H1 (cell line): ENCODE results near the gene GABRR1. TPM values are rescaled to one million over a fixed set of nuclear protein-coding genes. Genes with fewer than 3 reads are reported as not detected.

Source experiments
- CTCF ChIA-PET: fragments of 300-600 bp; sonication (Branson Sonifier 250); formaldehyde crosslinking; loops from one replicate; lab custom pipeline; 2021; ENCODE audit not compliant: partially characterized antibody; lab: Charles Lee
- POLR2A ChIA-PET: fragments of 300-600 bp; sonication (Branson Sonifier 250); formaldehyde crosslinking; loops from one replicate; lab custom pipeline; 2021; ENCODE audit warnings: inconsistent platforms; ENCODE audit not compliant: partially characterized antibody; lab: Charles Lee
- DNase-seq, 2 experiments: peaks; one replicate each; pipeline versions ENCODE4 v3.0.0 to v3.0.0-alpha.2; 2010 to 2022; ENCODE audit warnings: low spot score in 2 of 2, low read depth in 1 of 2, mixed read lengths in 1 of 2
- FAIRE-seq: peaks from 2 replicates; lab custom pipeline; 2011; peaks lifted over from hg19 to GRCh38; lab: Jason Lieb, UNC
- H2AFZ ChIP-seq: 2 replicates; pipeline ENCODE4 v1.8.1; 2012; ENCODE audit warnings: low read length, inconsistent platforms
- H2AK5ac ChIP-seq: 2 replicates; pipeline ENCODE4 v1.6.1; 2013; ENCODE audit warnings: low read depth, low read length
- H2BK120ac ChIP-seq: replicated peaks from 2 replicates; pipeline ENCODE3; 2013; ENCODE audit warnings: low read depth, low read length, inconsistent platforms
- H2BK12ac ChIP-seq: 2 replicates; pipeline ENCODE4 v1.6.1; 2013; ENCODE audit warnings: low read depth, low read length
- H2BK15ac ChIP-seq: 2 replicates; pipeline ENCODE4 v1.6.1; 2013; ENCODE audit warnings: low read length
- H2BK20ac ChIP-seq: 2 replicates; pipeline ENCODE4 v1.6.1; 2013; ENCODE audit warnings: low read length
- H2BK5ac ChIP-seq: 2 replicates; pipeline ENCODE4 v1.6.1; 2013; ENCODE audit warnings: low read depth, low read length
- H3K14ac ChIP-seq: 2 replicates; pipeline ENCODE4 v1.6.1; 2013; ENCODE audit warnings: inconsistent platforms; ENCODE audit not compliant: insufficient read length
- H3K18ac ChIP-seq: 2 replicates; pipeline ENCODE4 v1.6.1; 2013; ENCODE audit warnings: low read length; ENCODE audit errors: extremely low read depth
- H3K23ac ChIP-seq: 2 replicates; pipeline ENCODE4 v1.6.1; 2013; ENCODE audit warnings: inconsistent platforms; ENCODE audit not compliant: insufficient read length
- H3K23me2 ChIP-seq: 2 replicates; pipeline ENCODE4 v1.6.1; 2013; ENCODE audit warnings: low read depth, low read length
- H3K27ac ChIP-seq: 2 replicates; pipeline ENCODE4 v1.6.1; 2011; ENCODE audit warnings: low read depth, low read length, inconsistent platforms
- H3K27me3 ChIP-seq, 4 experiments: replicated peaks in 1 of 4; 1 replicate in 1 of 4; 2 replicates in 3 of 4; pipeline versions ENCODE4 v1.6.1 to v1.8.1; 2011 to 2013; ENCODE audit warnings: low read length in 3 of 4, mild to moderate bottlenecking in 3 of 4, inconsistent platforms in 2 of 4, mixed read lengths in 2 of 4, moderate library complexity in 1 of 4; ENCODE audit not compliant: control insufficient read depth in 3 of 4, insufficient read depth in 3 of 4; ENCODE audit errors: extremely low read depth in 1 of 4
- H3K36me3 ChIP-seq, 4 experiments: 2 replicates each; pipeline versions ENCODE4 v1.6.1 to v1.8.1; 2011 to 2013; ENCODE audit warnings: mild to moderate bottlenecking in 4 of 4, low read length in 3 of 4, moderate library complexity in 2 of 4, control low read depth in 1 of 4, inconsistent platforms in 1 of 4; ENCODE audit not compliant: insufficient read depth in 4 of 4, control insufficient read depth in 2 of 4
- H3K4ac ChIP-seq: replicated peaks from 2 replicates; pipeline ENCODE3; 2013; ENCODE audit warnings: low read length, low read depth, mixed read lengths, inconsistent platforms; ENCODE audit not compliant: insufficient read length
- H3K4me1 ChIP-seq, 4 experiments: replicated peaks in 1 of 4; 1 replicate in 1 of 4; 2 replicates in 3 of 4; pipeline versions ENCODE4 v1.6.1 to v1.8.1; 2011 to 2013; ENCODE audit warnings: low read length in 3 of 4, inconsistent platforms in 2 of 4, mixed read lengths in 1 of 4; ENCODE audit not compliant: insufficient read depth in 4 of 4, control insufficient read depth in 3 of 4
- H3K4me2 ChIP-seq, 2 experiments: 2 replicates each; pipeline versions ENCODE4 v1.6.1 to v1.8.1; 2011 to 2013; ENCODE audit warnings: low read depth in 2 of 2, low read length in 2 of 2, control low read depth in 1 of 2, inconsistent platforms in 1 of 2, mild to moderate bottlenecking in 1 of 2; ENCODE audit not compliant: insufficient read depth in 1 of 2
- H3K4me3 ChIP-seq, 4 experiments: fragments of 200-600, 300-600 bp in 1 of 4; sonication (generic), shearing (Covaris generic), sonication (Bioruptor Twin) in 1 of 4; 2 replicates each; pipeline versions ENCODE4 v1.5.1 to v1.8.1; 2011 to 2016; ENCODE audit warnings: low read length in 4 of 4, low read depth in 3 of 4, control low read depth in 2 of 4, inconsistent platforms in 2 of 4, mild to moderate bottlenecking in 2 of 4, mixed read lengths in 1 of 4, moderate library complexity in 1 of 4; ENCODE audit not compliant: insufficient read depth in 2 of 4; ENCODE audit errors: extremely low read depth in 1 of 4
- H3K56ac ChIP-seq: replicated peaks from 2 replicates; pipeline ENCODE3; 2013; ENCODE audit warnings: low read depth, mild to moderate bottlenecking, mixed read lengths, low read length, inconsistent platforms; ENCODE audit not compliant: insufficient read length
- H3K79me1 ChIP-seq: 2 replicates; pipeline ENCODE4 v1.6.1; 2013; ENCODE audit warnings: low read depth, low read length, control low read depth
- H3K79me2 ChIP-seq, 2 experiments: 2 replicates each; pipeline versions ENCODE4 v1.6.1 to v1.8.1; 2012 to 2013; ENCODE audit warnings: low read length in 2 of 2, mild to moderate bottlenecking in 2 of 2, inconsistent platforms in 1 of 2; ENCODE audit not compliant: insufficient read depth in 2 of 2, control insufficient read depth in 1 of 2
- H3K9ac ChIP-seq, 4 experiments: replicated peaks in 1 of 4; 1 replicate in 1 of 4; 2 replicates in 3 of 4; pipeline versions ENCODE4 v1.6.1 to v1.8.1; 2011 to 2013; ENCODE audit warnings: low read depth in 3 of 4, low read length in 3 of 4, control low read depth in 2 of 4, mild to moderate bottlenecking in 2 of 4, moderate library complexity in 2 of 4, inconsistent platforms in 1 of 4; ENCODE audit errors: extremely low read depth in 1 of 4
- H3K9me3 ChIP-seq, 2 experiments: 2 replicates each; pipeline versions ENCODE4 v1.6.1 to v1.8.1; 2012 to 2013; ENCODE audit warnings: mild to moderate bottlenecking in 2 of 2, moderate library complexity in 2 of 2, control low read depth in 1 of 2, inconsistent platforms in 1 of 2, low read depth in 1 of 2, low read length in 1 of 2, mixed read lengths in 1 of 2; ENCODE audit not compliant: insufficient read depth in 2 of 2
- H4K20me1 ChIP-seq, 2 experiments: replicated peaks in 1 of 2; 2 replicates each; pipeline versions ENCODE3 to v1.8.1; 2011 to 2013; ENCODE audit warnings: inconsistent platforms in 2 of 2, low read length in 2 of 2, mild to moderate bottlenecking in 1 of 2; ENCODE audit not compliant: insufficient read depth in 2 of 2, control insufficient read depth in 1 of 2
- H4K5ac ChIP-seq: 2 replicates; pipeline ENCODE4 v1.6.1; 2013; ENCODE audit warnings: low read length, low read depth, mixed read lengths, inconsistent platforms; ENCODE audit not compliant: insufficient read length
- H4K8ac ChIP-seq: 2 replicates; pipeline ENCODE4 v1.8.0; 2013; ENCODE audit warnings: mild to moderate bottlenecking, moderate library complexity, low read length, inconsistent platforms; ENCODE audit not compliant: insufficient read depth; ENCODE audit errors: extremely low read depth
- H4K91ac ChIP-seq: replicated peaks from 2 replicates; pipeline ENCODE3; 2013; ENCODE audit warnings: low read length, mixed read lengths, inconsistent platforms; ENCODE audit not compliant: insufficient read length
- BRCA1 ChIP-seq: IDR thresholded peaks from 2 replicates; pipeline ENCODE4 v1.6.1; 2012; ENCODE audit warnings: low read depth, low read length, improper control_type of control experiment
- CREB1 ChIP-seq: IDR thresholded peaks from 2 replicates; pipeline ENCODE4 v1.6.1; 2012; ENCODE audit warnings: inconsistent platforms
- EZH2 ChIP-seq: fragments of 200-600 bp; sonication (generic); IDR thresholded peaks from 2 replicates; pipeline ENCODE4 v1.7.1; 2012; ENCODE audit warnings: low read depth, mild to moderate bottlenecking, moderate library complexity, low read length, inconsistent platforms; ENCODE audit not compliant: severe bottlenecking
- GTF2F1 ChIP-seq: IDR thresholded peaks from 2 replicates; pipeline ENCODE4 v1.6.1; 2012; ENCODE audit warnings: low read depth, low read length, improper control_type of control experiment, borderline replicate concordance
- JUN ChIP-seq: IDR thresholded peaks from 2 replicates; pipeline ENCODE4 v1.6.1; 2011; ENCODE audit warnings: low read depth, mild to moderate bottlenecking, improper control_type of control experiment, low read length
- KDM4A ChIP-seq: IDR thresholded peaks from one replicate; pipeline ENCODE4 v1.7.1; 2012; ENCODE audit warnings: low read depth, mild to moderate bottlenecking, moderate library complexity, low read length, inconsistent platforms; ENCODE audit not compliant: severe bottlenecking
- PHF8 ChIP-seq: fragments of 200-600 bp; sonication (generic); conservative IDR thresholded peaks from 2 replicates; pipeline ENCODE4 v1.7.1; 2012; ENCODE audit warnings: low read depth, mild to moderate bottlenecking, inconsistent platforms, low read length, moderate library complexity
- RAD21 ChIP-seq, 2 experiments: IDR thresholded peaks in 1 of 2; conservative IDR thresholded peaks in 1 of 2; 2 replicates each; pipeline ENCODE4 v1.6.1; 2011; ENCODE audit warnings: low read depth in 2 of 2, low read length in 2 of 2, improper control_type of control experiment in 1 of 2, inconsistent platforms in 1 of 2, mild to moderate bottlenecking in 1 of 2, moderate library complexity in 1 of 2
- RXRA ChIP-seq: IDR thresholded peaks from 2 replicates; pipeline ENCODE4 v1.6.1; 2011; ENCODE audit warnings: low read depth, mild to moderate bottlenecking, low read length, moderate library complexity; ENCODE audit not compliant: insufficient read depth
- SAP30 ChIP-seq: fragments of 300-600 bp; sonication (generic); IDR thresholded peaks from 2 replicates; pipeline ENCODE4 v1.7.1; 2012; ENCODE audit warnings: low read length, moderate library complexity, mild to moderate bottlenecking, inconsistent platforms; ENCODE audit not compliant: insufficient read depth, insufficient replicate concordance
- SP1 ChIP-seq: IDR thresholded peaks from 2 replicates; pipeline ENCODE4 v1.6.1; 2011; ENCODE audit warnings: low read depth, low read length
- WGBS, 2 experiments: shearing (Covaris generic) in 1 of 2; methylation state at CpG; one replicate each; pipeline versions ENCODE4 v1.1.6 to v1.1.7; 2013 to 2015; ENCODE audit warnings: low lambda C conversion rate in 2 of 2, mixed read lengths in 2 of 2, inconsistent platforms in 1 of 2, low coverage in 1 of 2, missing lambda C conversion rate in 1 of 2; ENCODE audit not compliant: insufficient replicate concordance in 2 of 2, insufficient coverage in 1 of 2, insufficient read length in 1 of 2; ENCODE audit errors: extremely low coverage in 1 of 2, missing lambda C conversion rate in 1 of 2; 5-methylcytosine and 5-hydroxymethylcytosine counted together
- polyA plus RNA-seq, 7 experiments: library from polyadenylated mRNA; depleted of rRNA in 3 of 7; stranded (reverse) in 5 of 7; unstranded in 2 of 7; fragments of >200 nt in 5 of 7; fragments of 200-250 nt in 2 of 7; gene quantifications; 1 replicate in 5 of 7; 2 replicates in 1 of 7; 4 replicates in 1 of 7; pipeline versions ENCODE4 v1.2.1 to v1.2.3, GENCODE V29; 2011 to 2013; ENCODE audit warnings: missing spikeins in 2 of 7, mixed read lengths in 2 of 7
- total RNA-seq: library from RNA; stranded (reverse); fragmentation: NEBNext Ultra II Directional; extraction: Animal tissue kit (Norgen Biotek cat#: 25700); gene quantifications from 2 replicates; pipeline ENCODE4 v1.2.1, GENCODE V29; 2021
- TF ChIP-seq, protein P1 (sequence below): IDR thresholded peaks from 2 replicates; pipeline ENCODE4 v1.6.1; 2011; ENCODE audit warnings: low read length, improper control_type of control experiment

The GABRR1 gene
- total and polyA plus RNA-seq, 2 of the 8 experiments (the other 6 are each of a cell fraction or from before 2014, with no cell fraction given): 0.60 to 0.63 TPM

DNA sequence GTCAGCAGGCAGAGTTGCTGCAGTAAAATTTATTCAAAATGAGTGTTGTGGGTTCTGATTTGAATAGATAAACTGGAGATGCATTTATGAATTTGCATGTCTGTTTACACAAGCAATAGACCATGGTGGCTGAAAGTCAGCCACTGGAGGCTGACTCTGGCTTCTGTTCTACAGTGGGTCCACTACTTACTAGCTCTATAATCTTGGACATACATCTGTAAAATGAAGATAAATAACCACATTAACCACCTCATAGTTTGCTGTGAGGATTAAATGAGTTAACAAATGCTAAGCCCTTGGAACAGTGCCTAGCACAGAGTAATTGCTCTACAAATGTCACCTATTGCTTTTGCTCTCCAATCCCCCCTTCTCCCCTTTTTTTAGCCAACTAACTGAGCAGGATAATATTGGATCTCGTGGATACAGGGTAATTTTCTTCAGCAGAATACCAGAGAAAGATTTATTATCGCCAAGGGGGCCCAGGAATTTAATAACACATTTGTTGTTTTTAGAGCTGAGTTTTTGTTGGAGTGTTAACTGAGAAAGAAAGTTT, 72.7 kb downstream of the GABRR1 start:
- Histone ChIP-seq H3K23ac (no peak overlapping the region), H2BK12ac (no peak overlapping the region), H2BK120ac (no peak overlapping the region), H4K20me1 (no peaks in the 10 kb centered on the region), H3K4ac (no peak overlapping the region), H3K9ac (no peak overlapping the region), H3K18ac (no peak overlapping the region), H2BK15ac (no peak overlapping the region), H4K8ac (no peak overlapping the region), H2BK20ac (no peak overlapping the region), H2AK5ac (no peak overlapping the region), H3K36me3 (no peaks in the 10 kb centered on the region), H3K14ac (no peak overlapping the region), H3K9me3 (no peaks in the 10 kb centered on the region), H3K4me3 (no peak overlapping the region), H3K27me3 (peaks cover 7 to 34% (median 22%) of the 10 kb centered on the region in 4 experiments), H3K79me2 (no peaks in the 10 kb centered on the region), H3K4me2 (no peak overlapping the region), H4K91ac (no peak overlapping the region), H3K27ac (no peak overlapping the region), H3K79me1 (no peaks in the 10 kb centered on the region), H3K4me1 (peaks cover 0 to 3% (median 0%) of the 10 kb centered on the region in 4 experiments; a peak in 2 of 7 replicates), H3K56ac (no peak overlapping the region), H2AFZ (no peak overlapping the region), H3K23me2 (peaks cover 13% of the 10 kb centered on the region; the same call in 1 of the 2 replicates), H4K5ac (no peak overlapping the region), H2BK5ac (no peak overlapping the region)
- POLR2A ChIA-PET: interaction anchor here (0.7 to 1.3 kb wide), 2 partner anchors 27 to 429 kb away, joined by 3 to 4 read pairs; partner anchors contain the start of gene SRSF12
- WGBS, 2 experiments: 77% methylated on average over 2 of the region's 2 CpGs; no CpG with 5 or more reads in 1 of the 2 experiments
- FAIRE-seq (no peak), DNase-seq (no peak)
- CTCF ChIA-PET: interaction anchor here (0.6 to 2.3 kb wide), 4 partner anchors 13 to 161 kb away, joined by 3 to 8 read pairs (median 6); no protein-coding TSS in a partner anchor
- TF ChIP-seq GTF2F1 (no peak), BRCA1 (no peak), PHF8 (no peak), EZH2 (no peak), SP1 (no peak), RAD21 (IDR thresholded peaks at IDR 0.05 in 1 of 2, conservative IDR thresholded peaks at IDR 0.05 in 1 of 2; ENCODE audit: low read depth in 2 of 2, low read length in 2 of 2) (no peak), KDM4A (no peak), SAP30 (no peak), RXRA (no peak), CREB1 (no peak), JUN (no peak)
- TF ChIP-seq, protein P1, sequence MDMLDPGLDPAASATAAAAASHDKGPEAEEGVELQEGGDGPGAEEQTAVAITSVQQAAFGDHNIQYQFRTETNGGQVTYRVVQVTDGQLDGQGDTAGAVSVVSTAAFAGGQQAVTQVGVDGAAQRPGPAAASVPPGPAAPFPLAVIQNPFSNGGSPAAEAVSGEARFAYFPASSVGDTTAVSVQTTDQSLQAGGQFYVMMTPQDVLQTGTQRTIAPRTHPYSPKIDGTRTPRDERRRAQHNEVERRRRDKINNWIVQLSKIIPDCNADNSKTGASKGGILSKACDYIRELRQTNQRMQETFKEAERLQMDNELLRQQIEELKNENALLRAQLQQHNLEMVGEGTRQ: no peak
